H9 (cell line): ENCODE results near the gene MAP7. TPM values are rescaled to one million over a fixed set of nuclear protein-coding genes. Genes with fewer than 3 reads are reported as not detected.

Source experiments
- DNase-seq: peaks from one replicate; pipeline ENCODE4 v3.0.0-alpha.2; 2017
- H2AFZ ChIP-seq: one replicate; pipeline ENCODE4 v1.6.1; 2013; ENCODE audit warnings: mild to moderate bottlenecking, low read length, control low read depth, moderate library complexity
- H2AK5ac ChIP-seq: 2 replicates; pipeline ENCODE4 v1.6.1; 2013; ENCODE audit warnings: low read length, control low read depth, mixed read lengths; ENCODE audit not compliant: insufficient read length
- H2BK120ac ChIP-seq: one replicate; pipeline ENCODE4 v1.6.1; 2013; ENCODE audit warnings: low read depth, mild to moderate bottlenecking, low read length, control low read depth, inconsistent platforms; ENCODE audit not compliant: poor library complexity, severe bottlenecking
- H2BK12ac ChIP-seq: 2 replicates; pipeline ENCODE4 v1.6.1; 2013; ENCODE audit warnings: low read length, control low read depth, mixed read lengths, low read depth; ENCODE audit not compliant: insufficient read length
- H2BK15ac ChIP-seq: 2 replicates; pipeline ENCODE4 v1.6.1; 2013; ENCODE audit warnings: low read depth, low read length, control low read depth
- H2BK20ac ChIP-seq: one replicate; pipeline ENCODE4 v1.6.1; 2013; ENCODE audit warnings: low read depth, mild to moderate bottlenecking, low read length, control low read depth, inconsistent platforms; ENCODE audit not compliant: poor library complexity, severe bottlenecking
- H2BK5ac ChIP-seq: 2 replicates; pipeline ENCODE4 v1.6.1; 2013; ENCODE audit warnings: low read length, control low read depth, mixed read lengths; ENCODE audit not compliant: insufficient read length
- H3K14ac ChIP-seq: 2 replicates; pipeline ENCODE4 v1.6.1; 2013; ENCODE audit warnings: low read length, control low read depth; ENCODE audit not compliant: insufficient read depth
- H3K18ac ChIP-seq: 2 replicates; pipeline ENCODE4 v1.6.1; 2013; ENCODE audit warnings: low read depth, mild to moderate bottlenecking, mixed read lengths, low read length, control low read depth; ENCODE audit not compliant: insufficient read length
- H3K23ac ChIP-seq: 2 replicates; pipeline ENCODE4 v1.6.1; 2013; ENCODE audit warnings: low read length, control low read depth, mixed read lengths, low read depth; ENCODE audit not compliant: insufficient read length
- H3K23me2 ChIP-seq: 2 replicates; pipeline ENCODE4 v1.6.1; 2013; ENCODE audit warnings: low read depth, mild to moderate bottlenecking, mixed read lengths, low read length, control low read depth; ENCODE audit not compliant: insufficient read length, poor library complexity, severe bottlenecking
- H3K27ac ChIP-seq: 2 replicates; pipeline ENCODE4 v1.5.1; 2013; ENCODE audit warnings: low read length, control low read depth, mixed read lengths, low read depth; ENCODE audit not compliant: insufficient read length
- H3K27me3 ChIP-seq: 2 replicates; pipeline ENCODE4 v1.6.1; 2013; ENCODE audit warnings: low read length, control low read depth, inconsistent platforms; ENCODE audit not compliant: insufficient read depth
- H3K4ac ChIP-seq: 2 replicates; pipeline ENCODE4 v1.6.1; 2013; ENCODE audit warnings: low read depth, mild to moderate bottlenecking, control low read depth, inconsistent platforms, low read length, moderate library complexity
- H3K4me1 ChIP-seq: 2 replicates; pipeline ENCODE4 v1.6.1; 2013; ENCODE audit warnings: low read length, control low read depth, inconsistent platforms; ENCODE audit not compliant: insufficient read depth
- H3K4me2 ChIP-seq: 2 replicates; pipeline ENCODE4 v1.6.1; 2013; ENCODE audit warnings: low read length, control low read depth, mixed read lengths; ENCODE audit not compliant: insufficient read length, insufficient read depth
- H3K56ac ChIP-seq: 2 replicates; pipeline ENCODE4 v1.6.1; 2013; ENCODE audit warnings: low read depth, mild to moderate bottlenecking, mixed read lengths, low read length, control low read depth; ENCODE audit not compliant: insufficient read length
- H3K79me1 ChIP-seq: 2 replicates; pipeline ENCODE4 v1.6.1; 2013; ENCODE audit warnings: low read depth, mild to moderate bottlenecking, moderate library complexity, low read length, control low read depth, inconsistent platforms; ENCODE audit not compliant: insufficient read depth, poor library complexity, severe bottlenecking
- H3K79me2 ChIP-seq: 2 replicates; pipeline ENCODE4 v1.6.1; 2013; ENCODE audit warnings: low read length, control low read depth, inconsistent platforms; ENCODE audit not compliant: insufficient read depth
- H3K9ac ChIP-seq: 2 replicates; pipeline ENCODE4 v1.6.1; 2013; ENCODE audit warnings: low read length, control low read depth, mixed read lengths; ENCODE audit not compliant: insufficient read length; ENCODE audit errors: extremely low read depth
- H3K9me3 ChIP-seq: one replicate; pipeline ENCODE4 v1.6.1; 2013; ENCODE audit warnings: low read depth, low read length, inconsistent platforms; ENCODE audit not compliant: control insufficient read depth
- H3T11ph ChIP-seq: one replicate; pipeline ENCODE4 v1.6.1; 2013; ENCODE audit warnings: mild to moderate bottlenecking, low read length, control low read depth, inconsistent platforms
- H4K20me1 ChIP-seq: one replicate; pipeline ENCODE4 v1.6.1; 2013; ENCODE audit not compliant: control insufficient read depth, insufficient read length, insufficient read depth
- H4K5ac ChIP-seq: 2 replicates; pipeline ENCODE4 v1.6.1; 2013; ENCODE audit warnings: low read depth, mild to moderate bottlenecking, mixed read lengths, low read length, control low read depth; ENCODE audit not compliant: insufficient read length
- H4K8ac ChIP-seq: replicated peaks from 2 replicates; pipeline ENCODE4 v1.6.1; 2013; ENCODE audit warnings: low read length, control low read depth, mixed read lengths, low read depth; ENCODE audit not compliant: insufficient read length
- H4K91ac ChIP-seq: 2 replicates; pipeline ENCODE4 v1.6.1; 2013; ENCODE audit warnings: low read depth, mild to moderate bottlenecking, moderate library complexity, mixed read lengths, low read length, control low read depth; ENCODE audit not compliant: insufficient read length
- H3K27ac Mint-ChIP-seq, 3 experiments: 2 replicates in 2 of 3; 3 replicates in 1 of 3; pipeline ENCODE4 v1.8.0; 2020 to 2021; ENCODE audit warnings: mixed read lengths in 3 of 3, mild to moderate bottlenecking in 1 of 3, moderate library complexity in 1 of 3
- H3K27me3 Mint-ChIP-seq: 2 replicates; pipeline ENCODE4 v1.8.0; 2021; ENCODE audit warnings: low read depth, mild to moderate bottlenecking, moderate library complexity, mixed read lengths
- H3K36me3 Mint-ChIP-seq, 3 experiments: 2 replicates in 2 of 3; 3 replicates in 1 of 3; pipeline ENCODE4 v1.8.0; 2020 to 2021; ENCODE audit warnings: low read depth in 3 of 3, mixed read lengths in 3 of 3; ENCODE audit not compliant: insufficient read depth in 1 of 3
- H3K4me1 Mint-ChIP-seq, 2 experiments: 2 replicates each; pipeline ENCODE4 v1.8.0; 2020; ENCODE audit warnings: mixed read lengths in 2 of 2
- H3K4me3 Mint-ChIP-seq, 2 experiments: 2 replicates in 1 of 2; 3 replicates in 1 of 2; pipeline ENCODE4 v1.8.0; 2020 to 2021; ENCODE audit warnings: mild to moderate bottlenecking in 2 of 2, mixed read lengths in 2 of 2, moderate library complexity in 1 of 2
- H3K9me3 Mint-ChIP-seq, 2 experiments: 2 replicates in 1 of 2; 3 replicates in 1 of 2; pipeline ENCODE4 v1.8.0; 2020; ENCODE audit warnings: mild to moderate bottlenecking in 2 of 2, mixed read lengths in 2 of 2, moderate library complexity in 1 of 2
- CTCF ChIP-seq: fragments of 200-600 bp; sonication (generic); conservative IDR thresholded peaks from 3 replicates; pipeline ENCODE4 v1.8.0; 2021; ENCODE audit warnings: antibody characterized with exemption, mild to moderate bottlenecking
- WGBS: extraction: QIAGEN DNeasy Blood & Tissue Kit; methylation state at CpG from one replicate; pipeline ENCODE4 v1.1.7; 2013; ENCODE audit warnings: missing lambda C conversion rate, low lambda C conversion rate, mixed read lengths; ENCODE audit not compliant: insufficient read length; ENCODE audit errors: extremely low coverage; 5-methylcytosine and 5-hydroxymethylcytosine counted together
- total RNA-seq: library from RNA; stranded (reverse); gene quantifications from 2 replicates; pipeline ENCODE4 v1.2.1, GENCODE V29; 2021

MAP7 gene
- total RNA-seq, 1 experiment from 2014 or later: 51.1 TPM

GRCh38 chr6:136517582-136517981, 32.6 kb downstream of the MAP7 start:
- WGBS: no CpG with 5 or more reads among the region's 3 CpGs
- H3K36me3 Mint-ChIP-seq: peaks cover 13 to 30% (median 15%) of the 10 kb centered on the region in 3 experiments; a peak in 6 of 7 replicates
- no peak for TF ChIP-seq CTCF
- no peak overlapping the region for H3K4me3 Mint-ChIP-seq
- no peak overlapping the region for H2BK5ac ChIP-seq
- H3K14ac ChIP-seq: no peak overlapping the region
- H2AFZ ChIP-seq: no peak overlapping the region
- H2AK5ac ChIP-seq: no peak overlapping the region
- H3K56ac ChIP-seq: no peak overlapping the region
- H3K27ac Mint-ChIP-seq: no peak overlapping the region; a peak in 1 of 7 replicates
- no peak overlapping the region for H4K8ac ChIP-seq
- H3K27me3 ChIP-seq: no peaks in the 10 kb centered on the region
- no peaks in the 10 kb centered on the region; a peak in 1 of 5 replicates for H3K9me3 Mint-ChIP-seq
- H3K79me2 ChIP-seq: peaks cover 2% of the 10 kb centered on the region; the same call in 1 of the 2 replicates
- no peaks in the 10 kb centered on the region for H3K27me3 Mint-ChIP-seq
- no peak overlapping the region for H3K4me2 ChIP-seq
- peaks cover 18 to 30% of the 10 kb centered on the region in 2 experiments for H3K4me1 Mint-ChIP-seq
- no peak overlapping the region for H4K5ac ChIP-seq
- H2BK12ac ChIP-seq: no peak overlapping the region
- no peak overlapping the region for H2BK15ac ChIP-seq
- no peak overlapping the region for H3T11ph ChIP-seq
- H3K23me2 ChIP-seq: no peaks in the 10 kb centered on the region
- no peaks in the 10 kb centered on the region for H3K9me3 ChIP-seq
- no peak overlapping the region for H3K23ac ChIP-seq
- no peak for DNase-seq
- no peak overlapping the region for H3K18ac ChIP-seq
- no peak overlapping the region for H3K27ac ChIP-seq
- H3K9ac ChIP-seq: no peak overlapping the region
- peaks cover 4% of the 10 kb centered on the region; the same call in 1 of the 2 replicates for H3K4me1 ChIP-seq
- H2BK120ac ChIP-seq: no peak overlapping the region
- H3K4ac ChIP-seq: no peak overlapping the region
- peaks cover 6% of the 10 kb centered on the region for H3K79me1 ChIP-seq
- no peak overlapping the region for H4K91ac ChIP-seq
- no peak overlapping the region for H2BK20ac ChIP-seq
- no peaks in the 10 kb centered on the region for H4K20me1 ChIP-seq
